GM15510 (cell line): ENCODE data around the gene TRIM34.

Experiments used
- POLR2A ChIP-seq: IDR thresholded peaks from 3 replicates; pipeline ENCODE4 v1.6.1; 2011; ENCODE audit warnings: borderline replicate concordance; ENCODE audit not compliant: insufficient read length; ENCODE audit errors: extremely low read depth

The TRIM34 gene

GRCh38 chr11:5665051-5665570, 40.3 kb downstream of the TRIM34 start:
- TF ChIP-seq POLR2A, result no peak

- no peak for TF ChIP-seq POLR2A
Measured at GRCh38 chr11:5665746-5666401, 41.1 kb downstream of the TRIM34 start.

GRCh38 chr11:5666402-5666793, 41.6 kb downstream of the TRIM34 start:
- no peak for TF ChIP-seq POLR2A

GRCh38 chr11:5671831-5672230, 47.0 kb downstream of the TRIM34 start:
- TF ChIP-seq POLR2A, result no peak

GRCh38 chr11:5674391-5674790, 49.6 kb downstream of the TRIM34 start:
- TF ChIP-seq POLR2A, result no peak

- no peak for TF ChIP-seq POLR2A
Measured at GRCh38 chr11:5679811-5680210, 55.0 kb downstream of the TRIM34 start.

- TF ChIP-seq POLR2A, result peak; percentile 32
Measured at GRCh38 chr11:5683620-5684019, 58.8 kb downstream of the TRIM34 start.

GRCh38 chr11:5684036-5684645, 59.3 kb downstream of the TRIM34 start:
- no peak for TF ChIP-seq POLR2A

- peak; percentile 54 for TF ChIP-seq POLR2A
Measured at GRCh38 chr11:5684646-5685362, 60.0 kb downstream of the TRIM34 start, which contains the start of gene TRIM5. Gene TRIM5, minus strand, starts transcription at chr11:5685074. Its CDS starts 4,897 bp downstream, at chr11:5680177.

GRCh38 chr11:5686426-5686825, 61.6 kb downstream of the TRIM34 start:
- TF ChIP-seq POLR2A, result no peak

- no peak for TF ChIP-seq POLR2A
Measured at GRCh38 chr11:5688482-5688881, 63.7 kb downstream of the TRIM34 start.

GRCh38 chr11:5689551-5689983, 64.8 kb downstream of the TRIM34 start, which contains the start of gene TRIM22:
Gene TRIM22, plus strand, starts transcription at chr11:5689790. Its CDS starts 6,443 bp downstream, at chr11:5696233.
- TF ChIP-seq POLR2A, result peak; percentile 58

GRCh38 chr11:5690216-5690615, 65.4 kb downstream of the TRIM34 start:
- TF ChIP-seq POLR2A, result no peak

- TF ChIP-seq POLR2A, result no peak
Measured at GRCh38 chr11:5690736-5691135, 65.9 kb downstream of the TRIM34 start.

GRCh38 chr11:5691964-5692361, 67.2 kb downstream of the TRIM34 start:
- no peak for TF ChIP-seq POLR2A
